Liver (tissue), 9 donors: ENCODE measurements around the gene ACADS. TPM values are rescaled to one million over a fixed set of nuclear protein-coding genes. Genes with fewer than 3 reads are reported as not detected.

ENCODE experiments used
- DNase-seq: peaks from one replicate; pipeline ENCODE4 v3.0.0-alpha.2; 2017; ENCODE audit warnings: low spot score
- H3K27ac ChIP-seq, 2 donors: one replicate each; pipeline ENCODE4 v1.7.0; 2013; ENCODE audit warnings: inconsistent platforms in 2 of 2, low read length in 2 of 2, control low read depth in 1 of 2, low read depth in 1 of 2, mild to moderate bottlenecking in 1 of 2
- H3K27me3 ChIP-seq, 4 donors: one replicate each; pipeline versions ENCODE4 v1.6.1 to v1.7.0; 2013; ENCODE audit warnings: low read length in 3 of 4, inconsistent platforms in 1 of 4, mild to moderate bottlenecking in 1 of 4, moderate library complexity in 1 of 4; ENCODE audit not compliant: control insufficient read depth in 4 of 4, insufficient read depth in 4 of 4
- H3K36me3 ChIP-seq, 4 donors: one replicate each; pipeline versions ENCODE4 v1.6.1 to v1.7.0; 2013; ENCODE audit warnings: low read length in 3 of 4, mild to moderate bottlenecking in 3 of 4, low read depth in 1 of 4, moderate library complexity in 1 of 4; ENCODE audit not compliant: control insufficient read depth in 4 of 4, insufficient read depth in 3 of 4
- H3K4me1 ChIP-seq, 4 donors: one replicate each; pipeline versions ENCODE4 v1.6.1 to v1.7.0; 2013; ENCODE audit warnings: low read length in 3 of 4, mild to moderate bottlenecking in 3 of 4, moderate library complexity in 1 of 4; ENCODE audit not compliant: control insufficient read depth in 4 of 4, insufficient read depth in 4 of 4
- H3K4me3 ChIP-seq, 3 donors: one replicate each; pipeline versions ENCODE4 v1.6.1 to v1.7.0; 2013; ENCODE audit warnings: low read length in 3 of 3, control low read depth in 1 of 3, low read depth in 1 of 3, mild to moderate bottlenecking in 1 of 3
- H3K9ac ChIP-seq, 2 donors: one replicate each; pipeline ENCODE4 v1.7.0; 2013; ENCODE audit warnings: low read length in 2 of 2, mild to moderate bottlenecking in 2 of 2, moderate library complexity in 2 of 2, control low read depth in 1 of 2, low read depth in 1 of 2
- H3K9me3 ChIP-seq, 4 donors: one replicate each; pipeline versions ENCODE4 v1.6.1 to v1.7.0; 2013; ENCODE audit warnings: low read length in 3 of 4; ENCODE audit not compliant: control insufficient read depth in 4 of 4
- EGR1 ChIP-seq, 2 donors: IDR thresholded peaks; 2 replicates each; pipeline ENCODE4 v1.6.1; 2016 to 2018; ENCODE audit warnings: antibody characterized with exemption in 2 of 2, low read depth in 2 of 2
- FOXA2 ChIP-seq: IDR thresholded peaks from 2 replicates; pipeline ENCODE4 v1.6.1; 2016; ENCODE audit warnings: antibody characterized with exemption
- HNF4A ChIP-seq, 2 donors: conservative IDR thresholded peaks; 2 replicates each; pipeline ENCODE4 v1.6.1; 2016; ENCODE audit warnings: antibody characterized with exemption in 2 of 2, mild to moderate bottlenecking in 2 of 2
- HNF4G ChIP-seq: IDR thresholded peaks from 2 replicates; pipeline ENCODE4 v1.6.1; 2016; ENCODE audit warnings: antibody characterized with exemption
- JUND ChIP-seq, 2 donors: IDR thresholded peaks; 2 replicates each; pipeline ENCODE4 v1.6.1; 2016; ENCODE audit warnings: antibody characterized with exemption in 2 of 2
- NR2F2 ChIP-seq: IDR thresholded peaks from 2 replicates; pipeline ENCODE4 v1.6.1; 2016; ENCODE audit warnings: antibody characterized with exemption
- RXRA ChIP-seq, 2 donors: IDR thresholded peaks; 2 replicates each; pipeline ENCODE4 v1.6.1; 2017 to 2018; ENCODE audit warnings: antibody characterized with exemption in 2 of 2, mild to moderate bottlenecking in 1 of 2
- SP1 ChIP-seq: IDR thresholded peaks from 2 replicates; pipeline ENCODE4 v1.6.1; 2018; ENCODE audit warnings: antibody characterized with exemption, mild to moderate bottlenecking
- TAF1 ChIP-seq: conservative IDR thresholded peaks from 2 replicates; pipeline ENCODE4 v1.6.1; 2016; ENCODE audit warnings: antibody characterized with exemption, mild to moderate bottlenecking
- YY1 ChIP-seq: IDR thresholded peaks from 2 replicates; pipeline ENCODE4 v1.6.1; 2016; ENCODE audit warnings: antibody characterized with exemption, mild to moderate bottlenecking
- WGBS: extraction: QIAGEN DNeasy Blood & Tissue Kit; methylation state at CpG from one replicate; pipeline ENCODE4 v1.1.7; 2013; 5-methylcytosine and 5-hydroxymethylcytosine counted together
- polyA plus RNA-seq, 2 donors: library from polyadenylated mRNA; stranded (reverse) in 1 of 2; unstranded in 1 of 2; fragments of 200-250 nt in 1 of 2; fragments of >200 nt in 1 of 2; fragmentation: Nextera tagmentation in 1 of 2; extraction: Ambion mirVana in 1 of 2; gene quantifications; one replicate each; pipeline versions ENCODE4 v1.2.1 to v1.2.3, GENCODE V29; 2013 to 2015
- total RNA-seq, 2 donors: library from RNA; depleted of rRNA; stranded (reverse); fragments of >200 nt; gene quantifications; one replicate each; pipeline ENCODE4 v1.2.3, GENCODE V29; 2014
- TF ChIP-seq, protein P1 (sequence below): IDR thresholded peaks from 2 replicates; pipeline ENCODE4 v1.6.1; 2016; ENCODE audit warnings: antibody characterized with exemption, mild to moderate bottlenecking
- TF ChIP-seq, protein P2 (sequence below): IDR thresholded peaks from 2 replicates; pipeline ENCODE4 v1.6.1; 2016; ENCODE audit warnings: antibody characterized with exemption
- TF ChIP-seq, protein P3 (sequence below): IDR thresholded peaks from 2 replicates; pipeline ENCODE4 v1.6.1; 2016; ENCODE audit warnings: antibody characterized with exemption
- TF ChIP-seq, protein P4 (sequence below): IDR thresholded peaks from 2 replicates; pipeline ENCODE4 v1.6.1; 2016; ENCODE audit warnings: antibody characterized with exemption
- donor health status: healthy.
- donor health status: healthy.
- donor health status: healthy.
- donor health status: healthy.
- donor health status: healthy.

Gene ACADS
- total and polyA plus RNA-seq, 4 donors, result 54.2 to 162 (median 127) TPM

DNA sequence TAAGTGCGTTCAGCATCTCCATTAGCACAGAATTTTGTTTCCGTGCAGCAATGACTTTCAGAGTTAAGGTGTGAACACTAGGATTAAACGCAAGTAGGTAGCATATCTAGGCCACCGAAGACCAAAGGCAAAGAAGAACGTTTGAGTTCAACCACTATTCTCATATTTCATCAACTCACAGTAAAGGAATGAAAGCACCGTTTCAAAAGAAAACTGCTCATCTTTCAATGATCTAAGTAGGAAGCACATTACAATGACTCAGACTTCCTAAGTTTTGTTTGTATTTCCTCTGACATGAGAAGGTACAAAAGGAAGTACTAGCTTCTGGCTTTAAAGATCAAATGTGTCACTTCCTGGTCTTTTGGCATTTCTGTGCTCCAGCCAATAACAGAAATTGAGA, 57.6 kb downstream of the ACADS start (continued):
- TF ChIP-seq, protein P1, sequence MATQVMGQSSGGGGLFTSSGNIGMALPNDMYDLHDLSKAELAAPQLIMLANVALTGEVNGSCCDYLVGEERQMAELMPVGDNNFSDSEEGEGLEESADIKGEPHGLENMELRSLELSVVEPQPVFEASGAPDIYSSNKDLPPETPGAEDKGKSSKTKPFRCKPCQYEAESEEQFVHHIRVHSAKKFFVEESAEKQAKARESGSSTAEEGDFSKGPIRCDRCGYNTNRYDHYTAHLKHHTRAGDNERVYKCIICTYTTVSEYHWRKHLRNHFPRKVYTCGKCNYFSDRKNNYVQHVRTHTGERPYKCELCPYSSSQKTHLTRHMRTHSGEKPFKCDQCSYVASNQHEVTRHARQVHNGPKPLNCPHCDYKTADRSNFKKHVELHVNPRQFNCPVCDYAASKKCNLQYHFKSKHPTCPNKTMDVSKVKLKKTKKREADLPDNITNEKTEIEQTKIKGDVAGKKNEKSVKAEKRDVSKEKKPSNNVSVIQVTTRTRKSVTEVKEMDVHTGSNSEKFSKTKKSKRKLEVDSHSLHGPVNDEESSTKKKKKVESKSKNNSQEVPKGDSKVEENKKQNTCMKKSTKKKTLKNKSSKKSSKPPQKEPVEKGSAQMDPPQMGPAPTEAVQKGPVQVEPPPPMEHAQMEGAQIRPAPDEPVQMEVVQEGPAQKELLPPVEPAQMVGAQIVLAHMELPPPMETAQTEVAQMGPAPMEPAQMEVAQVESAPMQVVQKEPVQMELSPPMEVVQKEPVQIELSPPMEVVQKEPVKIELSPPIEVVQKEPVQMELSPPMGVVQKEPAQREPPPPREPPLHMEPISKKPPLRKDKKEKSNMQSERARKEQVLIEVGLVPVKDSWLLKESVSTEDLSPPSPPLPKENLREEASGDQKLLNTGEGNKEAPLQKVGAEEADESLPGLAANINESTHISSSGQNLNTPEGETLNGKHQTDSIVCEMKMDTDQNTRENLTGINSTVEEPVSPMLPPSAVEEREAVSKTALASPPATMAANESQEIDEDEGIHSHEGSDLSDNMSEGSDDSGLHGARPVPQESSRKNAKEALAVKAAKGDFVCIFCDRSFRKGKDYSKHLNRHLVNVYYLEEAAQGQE, result no peak
- TF ChIP-seq, protein P2, sequence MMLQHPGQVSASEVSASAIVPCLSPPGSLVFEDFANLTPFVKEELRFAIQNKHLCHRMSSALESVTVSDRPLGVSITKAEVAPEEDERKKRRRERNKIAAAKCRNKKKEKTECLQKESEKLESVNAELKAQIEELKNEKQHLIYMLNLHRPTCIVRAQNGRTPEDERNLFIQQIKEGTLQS, result no peak
- TF ChIP-seq, protein P3, sequence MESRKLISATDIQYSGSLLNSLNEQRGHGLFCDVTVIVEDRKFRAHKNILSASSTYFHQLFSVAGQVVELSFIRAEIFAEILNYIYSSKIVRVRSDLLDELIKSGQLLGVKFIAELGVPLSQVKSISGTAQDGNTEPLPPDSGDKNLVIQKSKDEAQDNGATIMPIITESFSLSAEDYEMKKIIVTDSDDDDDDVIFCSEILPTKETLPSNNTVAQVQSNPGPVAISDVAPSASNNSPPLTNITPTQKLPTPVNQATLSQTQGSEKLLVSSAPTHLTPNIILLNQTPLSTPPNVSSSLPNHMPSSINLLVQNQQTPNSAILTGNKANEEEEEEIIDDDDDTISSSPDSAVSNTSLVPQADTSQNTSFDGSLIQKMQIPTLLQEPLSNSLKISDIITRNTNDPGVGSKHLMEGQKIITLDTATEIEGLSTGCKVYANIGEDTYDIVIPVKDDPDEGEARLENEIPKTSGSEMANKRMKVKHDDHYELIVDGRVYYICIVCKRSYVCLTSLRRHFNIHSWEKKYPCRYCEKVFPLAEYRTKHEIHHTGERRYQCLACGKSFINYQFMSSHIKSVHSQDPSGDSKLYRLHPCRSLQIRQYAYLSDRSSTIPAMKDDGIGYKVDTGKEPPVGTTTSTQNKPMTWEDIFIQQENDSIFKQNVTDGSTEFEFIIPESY, result no peak
- TF ChIP-seq NR2F2, result peak; percentile 46

DNA sequence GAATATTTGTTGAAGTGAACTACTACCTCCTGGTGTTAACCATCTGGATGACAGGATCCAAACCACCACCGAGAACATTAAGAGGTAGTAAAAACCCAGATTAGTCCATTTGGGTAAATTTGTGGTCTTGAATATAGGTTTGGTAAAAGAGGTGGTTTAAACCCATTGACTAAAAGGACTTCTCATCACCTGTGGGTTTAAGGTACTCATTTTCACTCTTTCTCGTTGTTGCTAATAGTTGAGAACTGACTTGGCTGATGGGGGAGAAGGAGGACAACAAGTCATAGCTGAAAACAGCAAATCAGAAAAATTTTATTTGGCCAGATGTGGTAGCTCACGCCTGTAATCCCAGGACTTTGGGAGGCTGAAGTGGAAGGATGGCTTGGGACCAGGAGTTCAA, 59.2 kb downstream of the ACADS start:
- H3K4me1 ChIP-seq, result no peaks in the 10 kb centered on the region
- no peak for DNase-seq
- H3K27me3 ChIP-seq, result no peaks in the 10 kb centered on the region
- no peak overlapping the region for H3K9ac ChIP-seq
- peaks cover 0 to 17% (median 10%) of the 10 kb centered on the region in 4 donors for H3K36me3 ChIP-seq
- no peaks in the 10 kb centered on the region for H3K9me3 ChIP-seq
- 95% methylated on average over 3 of the region's 3 CpGs for WGBS
- no peak overlapping the region for H3K27ac ChIP-seq
- no peak for TF ChIP-seq TAF1
- no peak for TF ChIP-seq HNF4G
- no peak for TF ChIP-seq EGR1 (IDR thresholded peaks at IDR 0.05; ENCODE audit: low read depth in 2 of 2)
- TF ChIP-seq FOXA2, result no peak
- TF ChIP-seq, protein P2, result no peak
- TF ChIP-seq JUND (IDR thresholded peaks at IDR 0.05), result no peak
- TF ChIP-seq HNF4A (conservative IDR thresholded peaks at IDR 0.05), result no peak
- no peak for TF ChIP-seq RXRA (IDR thresholded peaks at IDR 0.05)
- TF ChIP-seq, protein P4, sequence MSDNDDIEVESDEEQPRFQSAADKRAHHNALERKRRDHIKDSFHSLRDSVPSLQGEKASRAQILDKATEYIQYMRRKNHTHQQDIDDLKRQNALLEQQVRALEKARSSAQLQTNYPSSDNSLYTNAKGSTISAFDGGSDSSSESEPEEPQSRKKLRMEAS, result no peak
- TF ChIP-seq, protein P3, result no peak
- TF ChIP-seq YY1, result no peak
- TF ChIP-seq, protein P1, result no peak
- TF ChIP-seq SP1, result no peak
- no peak overlapping the region for H3K4me3 ChIP-seq
